GM18868 (cell line): ENCODE data around the gene C1QTNF9B.

ENCODE experiments used
- ATAC-seq: cut with Tn5 transposase; IDR thresholded peaks from one replicate; pipeline ENCODE4 v1.9.1; 2021; ENCODE audit warnings: mild to moderate bottlenecking, moderate library complexity; ENCODE audit not compliant: unreplicated experiment

The C1QTNF9B gene

DNA sequence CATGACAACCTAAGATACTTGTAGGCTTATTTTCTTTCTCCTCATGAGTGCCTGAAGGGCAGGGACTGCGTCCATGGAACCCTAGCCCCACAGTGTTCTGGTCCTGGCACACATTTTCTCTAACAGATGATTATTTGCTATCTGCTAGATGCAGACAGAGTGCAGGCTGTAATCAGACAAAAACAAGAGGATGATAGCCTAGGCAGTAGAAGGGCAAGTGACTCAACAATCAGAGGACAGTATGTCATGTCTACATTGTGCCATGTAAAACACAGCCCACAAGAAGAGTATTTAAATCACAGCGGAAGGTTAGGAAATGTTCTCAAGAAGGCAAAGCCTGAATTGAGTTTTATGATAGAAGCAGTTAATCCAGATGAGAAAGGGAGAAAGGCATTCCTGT, 37.4 kb downstream of the C1QTNF9B start:
- ATAC-seq = no peak

DNA sequence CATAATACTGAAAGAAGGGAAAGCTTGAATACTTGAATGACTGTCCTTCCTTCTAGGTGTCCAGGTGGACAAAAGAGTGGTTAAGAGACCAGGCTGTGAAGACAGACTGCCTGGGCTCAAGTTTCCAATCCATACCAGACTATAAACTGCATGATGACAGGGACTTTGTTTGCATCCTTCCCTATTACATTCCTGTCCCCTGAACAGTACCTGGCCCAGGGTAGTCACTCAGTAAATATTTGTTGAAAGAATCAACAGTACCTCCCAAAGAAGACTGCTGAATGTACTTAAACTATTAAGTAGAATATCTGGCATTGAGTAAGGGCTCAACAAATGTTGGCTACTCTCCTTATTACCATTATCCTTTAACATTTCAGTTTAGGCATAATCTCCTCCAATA, 37.8 kb downstream of the C1QTNF9B start:
- no peak for ATAC-seq

GRCh38 chr13:23858546-23858945, 38.8 kb downstream of the C1QTNF9B start:
- no peak for ATAC-seq

- no peak for ATAC-seq
Measured at GRCh38 chr13:23856008-23856750, 41.1 kb downstream of the C1QTNF9B start.

DNA sequence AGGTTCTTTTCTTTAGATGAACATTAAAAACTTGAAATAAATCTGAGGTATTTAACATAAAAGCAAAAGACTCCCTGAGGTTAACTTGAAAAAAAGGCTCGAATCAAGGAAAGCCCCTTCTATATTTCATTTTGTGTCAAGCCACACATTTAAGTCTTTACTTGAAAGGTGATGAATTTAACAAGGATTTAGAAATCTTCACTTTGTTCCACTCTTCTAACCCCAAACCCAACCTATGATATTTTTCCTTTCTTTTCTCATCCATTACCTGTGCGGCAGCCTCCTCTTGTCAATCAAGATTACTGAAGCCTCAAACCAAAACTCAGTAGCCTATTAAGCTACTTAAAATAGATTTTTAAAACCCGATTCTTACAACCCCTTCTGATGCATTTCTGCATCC, 41.9 kb downstream of the C1QTNF9B start:
- ATAC-seq = no peak

DNA sequence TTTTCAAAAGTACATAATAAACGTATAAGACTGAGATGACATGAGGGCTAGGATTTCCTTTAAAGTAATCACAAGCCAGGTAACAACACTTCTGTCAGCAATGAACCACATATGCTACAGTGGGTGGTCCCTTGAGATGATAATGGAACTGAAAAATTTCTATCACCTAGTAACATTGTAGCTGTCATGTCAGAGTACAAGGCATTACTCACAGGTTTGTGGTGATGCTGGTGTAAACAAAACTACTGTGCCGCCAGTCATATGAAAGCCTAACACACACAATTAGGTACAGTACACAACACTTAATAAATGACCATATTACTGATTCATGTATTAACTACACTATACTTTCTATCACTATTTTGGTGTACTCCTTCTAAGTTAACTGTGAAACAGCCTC, 45.0 kb downstream of the C1QTNF9B start:
- ATAC-seq = peak; percentile 39

DNA sequence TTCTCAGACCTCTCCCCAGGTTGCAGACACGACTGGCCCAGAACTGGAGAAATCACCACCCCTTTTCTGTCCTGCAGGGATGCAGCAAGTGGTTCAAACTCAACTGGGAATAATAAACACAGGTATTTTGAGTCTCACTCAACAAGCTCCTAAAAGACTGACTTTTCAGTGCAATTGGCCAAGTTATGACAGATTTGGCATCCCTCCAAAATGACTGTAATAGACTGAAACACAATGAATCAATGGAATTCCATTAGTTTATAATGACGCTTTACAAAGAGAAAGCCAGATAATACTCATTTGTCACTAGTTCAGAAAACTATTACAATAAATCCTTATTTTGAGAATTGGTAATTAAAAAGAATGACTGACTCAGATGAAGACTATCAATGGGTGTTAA, 46.2 kb downstream of the C1QTNF9B start:
- ATAC-seq = no peak

DNA sequence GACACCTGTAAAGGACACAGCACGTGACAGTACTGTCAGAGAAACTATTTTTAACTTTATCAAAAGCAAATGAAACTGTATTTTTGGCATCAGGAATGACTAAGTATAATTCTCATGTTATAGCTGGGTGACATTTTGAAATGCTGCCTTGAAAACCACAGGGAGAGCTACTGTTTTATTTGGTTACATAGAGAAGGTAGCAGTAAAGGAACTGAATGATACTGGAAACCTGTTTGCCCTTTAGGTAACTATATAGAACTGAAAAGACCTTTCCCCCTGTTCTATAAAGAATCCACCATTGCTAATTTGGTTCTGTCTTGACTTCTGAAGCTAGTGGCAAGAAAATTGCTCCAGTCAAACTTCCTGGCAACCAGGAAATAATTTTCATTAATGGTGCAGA, 47.2 kb downstream of the C1QTNF9B start:
- no peak for ATAC-seq

- ATAC-seq = no peak
Measured at GRCh38 chr13:23849670-23850069, 47.6 kb downstream of the C1QTNF9B start.

DNA sequence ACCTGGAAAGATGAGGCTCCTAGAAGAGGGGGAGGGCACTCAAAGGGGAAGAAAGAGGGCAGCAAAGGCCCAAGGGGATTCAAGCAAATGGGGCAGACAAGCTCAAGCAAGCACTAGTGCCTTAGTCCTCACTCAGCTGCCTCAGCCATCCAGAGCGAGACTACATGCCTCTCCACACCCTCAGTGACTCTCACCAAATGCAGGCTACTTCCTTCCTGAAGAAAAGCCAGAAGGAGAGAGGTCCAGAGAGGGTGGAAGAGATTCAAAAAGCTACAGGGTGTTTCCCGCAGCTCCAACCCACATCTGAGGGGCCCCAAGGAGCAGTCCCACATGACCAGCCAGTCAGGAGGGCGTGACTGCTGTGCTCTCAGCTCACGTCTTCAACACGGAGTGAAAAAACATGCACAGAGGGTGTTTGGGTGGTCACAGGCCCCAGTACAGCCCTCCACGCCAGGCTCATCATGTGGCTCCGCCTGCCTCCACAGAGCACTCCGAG, 48.6 kb downstream of the C1QTNF9B start:
- peak; percentile 48 for ATAC-seq

GRCh38 chr13:23848019-23848418, 49.3 kb downstream of the C1QTNF9B start:
- no peak for ATAC-seq

- no peak for ATAC-seq
Measured at GRCh38 chr13:23847497-23847896, 49.8 kb downstream of the C1QTNF9B start.

GRCh38 chr13:23845105-23845725, 52.1 kb downstream of the C1QTNF9B start:
- ATAC-seq = peak; percentile 26

DNA sequence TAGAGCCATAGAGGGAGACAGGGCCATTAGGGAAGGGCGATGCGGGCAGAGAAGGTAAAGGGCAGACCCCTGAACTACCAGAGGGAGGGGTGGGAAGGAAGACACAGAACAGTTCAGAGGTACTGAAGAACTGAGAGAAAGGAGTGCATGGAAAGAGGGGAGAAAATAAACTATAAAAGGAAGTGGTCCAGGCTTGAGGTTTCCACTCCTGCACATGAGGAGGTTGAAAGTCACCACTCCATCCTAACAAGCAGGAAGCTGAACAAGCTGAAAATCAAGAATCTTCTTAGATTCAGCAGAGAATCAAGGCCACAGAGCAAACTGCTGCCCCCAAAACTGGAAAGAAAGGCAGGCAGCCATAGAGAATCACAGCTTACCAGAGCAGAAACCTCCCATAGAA, 53.2 kb downstream of the C1QTNF9B start:
- no peak for ATAC-seq

DNA sequence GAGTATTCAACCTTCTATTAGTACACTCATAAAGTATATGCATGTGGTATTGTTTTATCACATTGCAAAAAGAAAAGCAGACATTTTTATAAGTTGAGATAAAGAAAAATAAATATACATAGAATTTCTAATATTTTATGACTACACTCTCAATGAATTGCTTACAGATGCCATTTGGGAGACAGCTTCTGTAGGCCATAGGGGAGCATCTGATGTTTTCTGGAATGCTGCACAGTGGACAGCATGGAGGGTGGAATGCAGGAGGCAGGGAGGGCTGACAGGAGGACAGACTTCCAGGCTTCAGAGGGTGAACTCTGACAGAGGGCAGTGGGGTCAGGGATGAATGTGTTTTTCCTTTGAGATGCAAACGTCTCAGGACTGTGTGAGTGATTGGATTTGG, 53.9 kb downstream of the C1QTNF9B start:
- ATAC-seq = no peak

GRCh38 chr13:23842406-23842805, 54.9 kb downstream of the C1QTNF9B start:
- ATAC-seq = no peak
